GM18858 (cell line): ENCODE results near the gene FEM1C.

Experiments
- ATAC-seq: cut with Tn5 transposase; IDR thresholded peaks from one replicate; pipeline ENCODE4 v1.9.1; 2021; ENCODE audit not compliant: unreplicated experiment

FEM1C gene

GRCh38 chr5:115522832-115523403 is 21.7 kb downstream of the FEM1C start:
- no peak for ATAC-seq

- ATAC-seq, result no peak
Observed at GRCh38 chr5:115520191-115520590, 24.4 kb downstream of the FEM1C start.

GRCh38 chr5:115516372-115516771 is 28.2 kb downstream of the FEM1C start:
- ATAC-seq, result no peak

DNA sequence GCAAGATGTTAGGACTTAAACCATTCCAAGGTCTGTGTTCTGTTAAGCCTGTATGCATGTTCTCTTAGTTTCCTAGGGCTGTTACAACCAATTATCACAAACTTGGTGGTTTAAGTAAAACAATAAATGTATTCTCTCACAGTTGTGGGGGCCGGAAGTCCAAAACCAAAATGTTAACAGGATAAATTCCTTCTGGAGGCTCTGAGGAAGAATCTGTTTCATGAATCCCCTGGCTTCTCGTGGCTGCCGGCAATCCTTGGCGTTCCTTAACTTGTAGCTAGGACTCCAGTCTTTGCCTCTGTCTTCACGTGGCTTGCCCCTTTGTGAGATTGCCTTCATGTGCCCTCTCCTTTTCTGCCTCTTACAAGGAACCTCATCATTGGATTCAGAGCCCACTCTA is 30.4 kb downstream of the FEM1C start:
- ATAC-seq, result no peak

DNA sequence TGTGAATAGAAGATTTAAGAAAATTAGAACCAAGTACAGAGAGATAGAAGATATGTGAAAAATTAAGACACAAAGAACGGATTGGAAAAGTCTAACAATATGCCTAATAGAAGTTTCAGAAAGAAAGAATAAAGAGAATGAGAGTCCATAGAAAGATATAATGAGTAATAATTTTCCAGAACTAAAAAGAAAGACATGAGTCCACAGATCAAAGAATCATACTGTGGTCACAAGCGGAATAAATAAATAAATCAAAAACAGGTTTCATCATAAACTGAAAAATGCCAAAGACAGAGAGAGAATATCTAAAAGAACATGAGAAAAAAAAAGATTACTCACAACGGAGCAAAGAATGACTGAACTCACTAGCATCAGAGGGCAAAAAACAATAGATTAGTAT is 32.9 kb downstream of the FEM1C start:
- ATAC-seq, result no peak

DNA sequence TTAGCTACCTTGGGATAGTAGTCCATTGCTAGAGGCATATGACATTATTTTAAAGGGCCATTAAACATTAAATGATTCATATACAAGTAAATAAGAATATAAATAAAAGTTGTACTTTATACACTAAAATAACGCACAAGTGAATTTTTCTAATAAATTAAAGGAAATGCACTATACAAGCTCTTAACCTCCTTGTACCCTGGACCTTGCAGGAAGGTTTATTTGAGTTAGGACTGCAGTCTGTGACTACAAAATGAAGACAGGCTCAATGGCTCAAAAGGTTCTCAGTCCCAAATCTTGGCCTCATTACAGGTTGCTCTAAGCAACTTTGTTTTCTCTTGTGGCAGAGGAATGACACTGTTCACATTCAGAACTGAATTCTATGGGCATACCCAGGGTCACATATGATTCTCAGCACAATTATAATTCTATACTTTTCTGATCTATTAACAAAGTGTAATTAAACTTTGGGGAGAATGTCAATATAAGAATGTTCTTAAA is 34.4 kb downstream of the FEM1C start:
- ATAC-seq, result no peak

DNA sequence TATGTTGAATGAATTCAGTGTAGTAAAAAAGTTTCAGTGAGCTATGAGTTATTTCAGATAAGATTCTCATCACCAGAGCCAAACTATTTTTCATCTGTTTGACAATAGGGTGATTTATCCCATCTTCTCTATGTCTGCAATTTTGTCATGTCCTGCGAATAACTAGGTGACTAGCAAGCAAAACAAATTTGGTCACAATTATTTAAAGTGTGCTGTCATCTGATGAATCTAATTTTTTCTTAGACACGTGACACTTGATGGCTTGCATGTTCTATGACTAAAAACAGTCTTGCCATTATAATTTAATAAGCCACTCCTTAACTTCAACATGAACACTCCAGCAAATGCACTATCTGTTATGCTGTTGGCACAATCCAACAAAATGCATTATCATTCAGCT is 35.0 kb downstream of the FEM1C start:
- no peak for ATAC-seq

DNA sequence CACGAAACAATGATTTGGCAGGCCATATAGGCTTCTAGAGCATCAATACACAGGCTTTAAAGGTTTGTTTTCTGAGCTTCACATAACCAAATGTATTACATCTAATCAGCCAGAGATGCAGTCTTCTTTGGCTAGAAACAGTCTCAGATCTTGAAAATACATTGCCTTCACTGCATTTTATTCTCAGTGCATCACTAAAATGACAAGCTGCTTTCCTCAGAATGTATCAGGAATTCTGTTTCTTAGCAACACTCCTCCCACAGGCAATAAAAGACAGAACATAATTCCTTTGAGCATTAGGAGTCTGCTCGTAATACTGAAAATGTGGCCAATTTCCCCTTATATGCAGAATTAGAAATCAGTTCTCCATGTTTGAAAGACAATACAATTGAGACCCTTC is 36.9 kb downstream of the FEM1C start:
- no peak for ATAC-seq

- no peak for ATAC-seq
Observed at GRCh38 chr5:115503420-115503819, 41.2 kb downstream of the FEM1C start.

DNA sequence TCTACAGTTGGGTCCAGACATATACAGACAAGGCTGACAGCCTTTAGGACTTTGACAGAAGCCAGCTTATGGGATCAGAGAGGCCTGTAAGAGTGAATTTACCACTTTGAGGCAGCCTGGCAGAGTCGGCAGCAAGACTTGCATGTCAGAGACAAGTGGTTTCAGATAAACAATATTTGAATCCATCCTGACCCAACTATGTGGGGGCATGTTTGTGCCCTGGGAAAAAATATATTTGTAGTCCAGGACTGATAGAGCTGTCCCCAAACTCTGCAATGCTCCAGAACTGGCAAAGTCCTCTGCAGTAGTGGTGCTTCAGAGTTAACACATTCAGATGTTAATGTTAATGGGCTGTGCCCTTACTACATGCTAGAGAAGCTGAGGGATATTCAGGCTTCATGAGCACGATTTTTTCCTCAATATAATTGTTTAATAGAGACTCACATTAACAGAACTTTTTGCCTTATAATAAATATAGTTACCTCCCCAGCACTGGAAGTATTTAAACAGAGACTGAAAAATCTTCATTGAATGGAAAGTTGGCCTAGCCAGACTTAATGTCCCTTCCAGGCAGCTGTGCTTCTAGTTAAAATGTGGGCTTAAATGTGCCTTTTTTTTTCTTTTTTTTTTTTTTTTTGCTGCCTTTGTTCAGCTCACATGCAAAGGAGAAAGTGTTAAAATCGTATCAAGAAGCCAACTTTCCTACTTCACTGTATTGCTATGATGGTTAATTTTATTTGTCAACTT is 42.9 kb downstream of the FEM1C start:
- no peak for ATAC-seq

GRCh38 chr5:115500225-115500624 is 44.4 kb downstream of the FEM1C start:
- no peak for ATAC-seq

DNA sequence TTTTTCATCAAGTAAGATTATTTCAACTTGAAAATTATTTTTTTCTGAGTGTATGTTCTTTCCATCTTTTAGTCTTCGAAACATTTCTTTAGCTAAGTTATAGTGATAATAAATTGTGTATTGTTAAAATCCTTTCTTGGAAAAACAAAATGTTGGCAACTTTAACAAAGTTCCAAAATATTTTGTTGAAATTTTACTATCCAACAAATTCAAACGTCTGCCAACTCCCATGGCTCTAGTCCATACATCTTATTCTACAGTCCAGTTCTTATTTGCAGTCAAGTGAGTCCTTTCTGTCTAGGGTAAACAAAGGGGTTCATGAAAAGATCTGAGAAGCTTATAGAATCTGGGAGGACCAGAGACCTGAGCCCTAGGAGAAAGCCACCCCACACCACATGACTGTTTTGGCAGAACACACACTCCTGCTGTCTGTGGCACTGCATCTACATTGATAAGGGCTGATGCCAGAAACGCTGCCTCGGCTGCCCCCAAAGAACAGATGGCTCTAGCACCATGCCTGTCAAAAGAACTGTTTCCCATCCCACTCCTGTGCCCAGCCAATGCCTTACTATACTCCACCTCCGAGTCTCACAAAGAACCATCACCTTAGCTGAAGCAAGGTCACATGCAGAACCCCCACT is 47.5 kb downstream of the FEM1C start:
- no peak for ATAC-seq

DNA sequence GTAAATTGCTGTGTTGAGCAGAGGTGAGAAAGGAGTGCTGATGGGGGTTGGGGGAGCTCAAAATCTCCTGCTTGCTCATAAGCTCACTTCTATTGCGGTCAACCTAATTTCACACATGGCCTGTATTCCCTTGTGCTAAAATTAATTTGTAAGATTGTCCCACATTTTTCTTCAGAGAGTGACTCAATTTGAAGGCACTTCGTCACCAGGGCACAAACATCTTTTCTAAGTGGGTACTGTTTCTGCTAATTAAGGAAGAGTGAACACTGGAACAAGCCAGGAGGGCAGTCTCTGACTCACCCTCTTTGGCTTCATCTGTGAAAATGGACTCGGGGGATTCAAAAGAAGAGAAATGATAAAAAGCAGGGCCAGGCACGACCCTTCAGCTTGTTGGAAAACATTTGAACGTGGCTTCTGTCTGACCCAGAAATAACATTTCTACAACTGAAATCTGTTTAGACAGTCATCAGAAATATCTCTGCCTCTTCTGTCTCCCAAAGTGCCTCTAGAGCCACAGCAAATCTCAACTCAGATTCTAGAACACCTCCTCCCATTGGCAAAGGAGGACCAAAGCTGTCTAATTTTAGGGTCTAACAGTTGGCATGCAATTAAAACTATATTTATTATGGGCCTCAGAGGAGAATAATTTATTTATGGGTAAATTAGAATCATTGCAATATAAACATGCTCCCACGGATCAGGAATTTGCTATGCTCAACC is 49.8 kb downstream of the FEM1C start:
- no peak for ATAC-seq

- ATAC-seq, result no peak
Observed at GRCh38 chr5:115490596-115490995, 54.0 kb downstream of the FEM1C start.

DNA sequence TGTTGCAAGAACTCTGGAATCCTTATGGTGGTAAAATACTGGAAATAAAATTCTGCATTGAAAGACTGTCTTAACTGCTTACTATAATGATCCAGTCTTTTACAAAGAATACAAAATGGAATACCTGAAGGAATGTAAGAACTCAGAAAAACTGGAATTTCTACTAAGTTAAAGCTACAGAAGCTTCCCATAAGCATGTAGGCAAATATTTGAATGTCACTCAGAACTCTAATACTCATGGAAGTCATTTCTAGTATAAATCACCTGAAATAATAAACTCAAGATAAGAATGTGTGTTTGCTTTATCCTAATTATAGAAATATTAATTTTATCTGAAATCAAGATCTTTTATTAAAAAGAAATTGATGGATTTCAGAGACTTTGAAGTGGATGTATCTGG is 54.8 kb downstream of the FEM1C start:
- ATAC-seq, result no peak

DNA sequence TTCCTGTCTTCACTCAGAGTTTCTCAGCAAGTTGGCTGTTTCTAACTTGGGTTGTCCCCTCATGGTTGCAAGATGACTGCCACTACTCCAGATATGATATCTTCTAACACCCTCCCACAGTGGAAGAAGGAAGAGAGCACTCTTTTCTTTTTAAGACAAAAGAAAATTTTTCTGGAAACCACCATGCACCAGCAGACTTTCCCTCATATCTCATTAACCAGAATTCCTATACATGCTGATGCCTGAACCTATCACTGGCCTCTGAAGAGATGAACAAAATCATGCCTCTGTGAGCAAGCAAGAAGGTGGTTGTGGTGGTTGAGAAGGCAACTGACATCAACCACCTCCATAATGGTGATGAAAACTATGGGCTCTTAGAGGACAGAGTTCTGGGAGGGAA is 56.8 kb downstream of the FEM1C start:
- peak; percentile 51 for ATAC-seq

- ATAC-seq, result no peak
Observed at GRCh38 chr5:115487168-115487567, 57.4 kb downstream of the FEM1C start.

DNA sequence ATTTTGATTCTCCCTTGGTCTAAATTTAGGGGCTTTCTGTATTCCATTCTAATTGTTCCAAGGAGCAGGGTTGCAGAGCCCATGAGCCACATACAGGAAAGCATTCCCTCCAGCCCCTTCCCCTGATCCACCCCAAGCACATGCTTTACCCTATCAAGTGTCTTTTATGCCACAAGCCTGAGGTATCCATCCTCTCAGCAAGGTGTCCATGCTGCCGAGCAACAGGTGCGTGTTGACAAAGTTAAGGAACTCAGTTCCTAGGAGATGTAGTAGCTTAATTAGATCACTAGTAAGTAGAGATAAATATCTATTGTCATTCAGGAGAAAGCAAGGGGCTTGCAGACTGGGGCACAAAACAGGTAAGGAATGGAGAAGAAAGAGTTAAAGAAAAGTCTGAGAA is 57.8 kb downstream of the FEM1C start:
- no peak for ATAC-seq

DNA sequence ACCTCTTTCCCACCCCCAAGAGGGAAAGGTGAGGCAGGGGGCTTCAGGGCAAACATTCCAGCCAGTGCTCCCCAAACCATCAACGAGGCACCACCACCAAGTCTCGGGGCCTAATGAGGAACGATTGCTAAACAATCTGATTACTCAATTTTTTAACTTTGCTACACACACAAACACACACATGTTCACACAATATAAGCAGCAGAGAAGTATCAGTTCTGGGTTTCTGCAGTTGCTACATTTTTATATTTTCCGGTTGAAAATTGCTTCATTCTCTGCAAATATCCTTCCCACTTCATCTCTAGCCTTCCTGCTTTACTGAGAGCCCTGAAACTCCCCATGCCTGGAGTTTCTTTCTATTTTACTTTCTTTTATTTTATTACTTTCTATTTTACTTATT is 60.2 kb downstream of the FEM1C start:
- no peak for ATAC-seq

GRCh38 chr5:115480900-115481299 is 63.7 kb downstream of the FEM1C start:
- ATAC-seq, result no peak

DNA sequence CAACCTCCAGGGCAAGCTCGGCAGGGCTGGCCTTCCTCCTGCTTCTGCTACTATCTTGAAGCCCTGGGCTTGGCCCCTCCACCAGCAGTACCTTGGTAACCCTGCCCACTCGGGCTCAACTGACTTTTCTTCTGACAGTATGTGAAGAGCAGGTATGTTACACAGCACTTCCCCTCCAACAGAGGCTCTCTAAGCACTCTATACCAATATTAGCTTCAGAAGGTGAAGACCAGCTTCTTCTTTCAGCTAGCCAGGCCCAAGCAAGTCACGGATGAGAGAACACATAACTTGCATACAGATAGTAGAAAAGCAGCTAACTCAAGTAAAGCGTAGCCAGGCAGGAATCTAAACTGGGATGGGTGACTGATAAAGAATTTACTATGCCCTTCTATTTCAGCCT is 64.3 kb downstream of the FEM1C start:
- ATAC-seq, result no peak
